ENCODE measurements around the gene SLCO4A1. TPM values are rescaled to one million over a fixed set of nuclear protein-coding genes. Genes with fewer than 3 reads are reported as not detected.

Gene SLCO4A1, protein sequence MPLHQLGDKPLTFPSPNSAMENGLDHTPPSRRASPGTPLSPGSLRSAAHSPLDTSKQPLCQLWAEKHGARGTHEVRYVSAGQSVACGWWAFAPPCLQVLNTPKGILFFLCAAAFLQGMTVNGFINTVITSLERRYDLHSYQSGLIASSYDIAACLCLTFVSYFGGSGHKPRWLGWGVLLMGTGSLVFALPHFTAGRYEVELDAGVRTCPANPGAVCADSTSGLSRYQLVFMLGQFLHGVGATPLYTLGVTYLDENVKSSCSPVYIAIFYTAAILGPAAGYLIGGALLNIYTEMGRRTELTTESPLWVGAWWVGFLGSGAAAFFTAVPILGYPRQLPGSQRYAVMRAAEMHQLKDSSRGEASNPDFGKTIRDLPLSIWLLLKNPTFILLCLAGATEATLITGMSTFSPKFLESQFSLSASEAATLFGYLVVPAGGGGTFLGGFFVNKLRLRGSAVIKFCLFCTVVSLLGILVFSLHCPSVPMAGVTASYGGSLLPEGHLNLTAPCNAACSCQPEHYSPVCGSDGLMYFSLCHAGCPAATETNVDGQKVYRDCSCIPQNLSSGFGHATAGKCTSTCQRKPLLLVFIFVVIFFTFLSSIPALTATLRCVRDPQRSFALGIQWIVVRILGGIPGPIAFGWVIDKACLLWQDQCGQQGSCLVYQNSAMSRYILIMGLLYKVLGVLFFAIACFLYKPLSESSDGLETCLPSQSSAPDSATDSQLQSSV
- total RNA-seq (10 to 100 TPM in 5 of 9 donors, 1 to 10 TPM in 3, under 1 TPM in 1; 1.00 to 54.0 (median 10.4) TPM), polyA plus RNA-seq (10 to 100 TPM; 14.5 to 24.4 TPM)
- long read RNA-seq, donor 1, partial matches to known transcripts = 5 of 14 reads
- long read RNA-seq, donor 1, other reads (novel, unspliced or antisense) = 5 of 14 reads
- long read RNA-seq, donor 2, transcript SLCO4A1-202 (11 exons, 2,665 nt) = major isoform, 24 of 85 reads
- long read RNA-seq, donor 2, transcript SLCO4A1-201 (12 exons, 2,776 nt) = minor isoform, 6 of 85 reads
- long read RNA-seq, donor 2, partial matches to known transcripts = 32 of 85 reads
- long read RNA-seq, donor 2, other reads (novel, unspliced or antisense) = 21 of 85 reads
- long read RNA-seq, donor 3, partial matches to known transcripts = 5 of 10 reads
- long read RNA-seq, donor 3, other reads (novel, unspliced or antisense) = 2 of 10 reads

DNA sequence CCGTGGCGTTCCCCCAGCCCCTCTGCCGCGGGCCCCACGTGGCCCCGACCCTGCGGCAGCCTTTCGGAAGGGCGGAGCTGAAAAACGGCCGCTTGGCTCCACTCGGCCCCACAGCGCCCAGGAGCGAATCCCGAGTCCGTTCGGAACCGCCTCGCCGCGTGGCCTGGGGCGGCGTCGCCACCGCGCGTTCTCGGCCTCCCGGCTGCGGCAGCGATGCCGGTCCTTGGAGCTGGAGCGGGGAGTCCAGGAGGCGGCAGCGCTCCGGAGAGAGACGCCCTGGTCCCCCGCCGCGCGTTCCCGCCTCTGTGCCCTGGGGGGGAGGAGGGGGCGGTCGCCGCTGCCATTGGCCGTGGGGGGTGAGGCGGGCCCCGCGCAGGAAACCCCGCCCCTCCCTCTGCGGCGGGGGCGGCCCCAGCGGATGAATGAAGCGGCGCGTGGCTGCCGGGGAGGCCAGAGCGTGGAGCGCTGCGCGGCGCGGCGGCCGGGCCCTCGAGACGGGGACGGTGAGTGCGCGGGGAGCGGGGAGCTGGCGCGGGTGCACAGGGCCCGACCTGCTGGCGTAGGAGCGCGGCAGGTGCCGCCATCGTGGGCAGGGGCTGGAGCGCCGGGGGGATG is at the start of gene SLCO4A1:
SLCO4A1 (plus strand) TSS at position 453 of the 615 bp plus-strand sequence. CDS start 13,952 bp downstream, outside the sequence.
- no peaks in the 10 kb centered on the region for H3K9me3 ChIP-seq
- H3K36me3 ChIP-seq = no peaks in the 10 kb centered on the region
- peaks cover 0 to 35% (median 10%) of the 10 kb centered on the region in 9 donors for H3K27me3 ChIP-seq
- ATAC-seq (peak; percentile 54 to 89 (median 86)), DNase-seq (peak; percentile 82 to 92 (median 85))
- WGBS, 4 donors = 0 to 1% (median 1%) methylated on average over 1 to 82 of the region's 82 CpGs; no CpG with 5 or more reads in 1 of the 4 donors
- intact Hi-C loops (cut with DNase I) = no loop called here
- peaks cover 0 to 58% (median 29%) of the 10 kb centered on the region in 12 donors for H3K4me1 ChIP-seq
- peak within 1 kb of the TSS; percentile 59 to 82 (median 76) for H3K27ac ChIP-seq
- peak within 1 kb of the TSS; percentile 49 to 82 (median 70) for H3K4me3 ChIP-seq
- TF ChIP-seq, protein P1, sequence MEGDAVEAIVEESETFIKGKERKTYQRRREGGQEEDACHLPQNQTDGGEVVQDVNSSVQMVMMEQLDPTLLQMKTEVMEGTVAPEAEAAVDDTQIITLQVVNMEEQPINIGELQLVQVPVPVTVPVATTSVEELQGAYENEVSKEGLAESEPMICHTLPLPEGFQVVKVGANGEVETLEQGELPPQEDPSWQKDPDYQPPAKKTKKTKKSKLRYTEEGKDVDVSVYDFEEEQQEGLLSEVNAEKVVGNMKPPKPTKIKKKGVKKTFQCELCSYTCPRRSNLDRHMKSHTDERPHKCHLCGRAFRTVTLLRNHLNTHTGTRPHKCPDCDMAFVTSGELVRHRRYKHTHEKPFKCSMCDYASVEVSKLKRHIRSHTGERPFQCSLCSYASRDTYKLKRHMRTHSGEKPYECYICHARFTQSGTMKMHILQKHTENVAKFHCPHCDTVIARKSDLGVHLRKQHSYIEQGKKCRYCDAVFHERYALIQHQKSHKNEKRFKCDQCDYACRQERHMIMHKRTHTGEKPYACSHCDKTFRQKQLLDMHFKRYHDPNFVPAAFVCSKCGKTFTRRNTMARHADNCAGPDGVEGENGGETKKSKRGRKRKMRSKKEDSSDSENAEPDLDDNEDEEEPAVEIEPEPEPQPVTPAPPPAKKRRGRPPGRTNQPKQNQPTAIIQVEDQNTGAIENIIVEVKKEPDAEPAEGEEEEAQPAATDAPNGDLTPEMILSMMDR (IDR thresholded peaks at IDR 0.05) = no peak
- TF ChIP-seq POLR2A (IDR thresholded peaks at IDR 0.05) = peak in 1 of 2 donors; percentile 91

DNA sequence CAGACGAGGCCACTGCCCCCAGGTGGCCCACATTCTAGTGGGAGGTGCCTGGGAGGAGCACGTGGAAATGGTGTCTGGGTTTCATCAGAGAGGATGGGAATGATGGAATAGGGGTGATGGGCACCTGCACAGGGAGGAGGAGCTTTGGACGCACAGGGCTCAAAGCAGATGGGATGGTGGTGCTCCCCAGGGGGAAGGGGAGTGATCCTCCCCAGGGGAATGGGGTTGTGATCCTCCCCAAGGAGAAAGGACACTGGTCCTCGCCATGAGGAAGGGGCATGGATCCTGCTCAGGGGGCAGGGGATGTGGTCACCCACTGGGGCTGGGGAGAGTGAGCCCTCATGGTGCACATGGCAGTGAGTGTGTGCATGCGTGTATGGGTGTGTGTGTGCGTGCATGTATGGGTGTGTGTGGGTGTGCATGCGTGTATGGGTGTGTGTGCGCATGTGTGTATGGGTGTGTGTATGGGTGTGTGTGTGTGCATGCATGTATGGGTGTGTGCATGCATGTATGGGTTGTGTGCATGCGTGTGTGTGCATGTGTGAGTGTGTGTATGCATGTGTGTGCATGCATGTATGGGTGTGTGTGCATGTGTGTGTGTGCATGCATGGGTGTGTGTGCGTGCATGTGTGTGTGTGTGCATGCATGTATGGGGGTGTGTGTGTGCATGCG is 49.7 kb upstream of the SLCO4A1 start:
- Histone ChIP-seq H3K4me3 (no peak overlapping the region), H3K4me1 (peaks cover 0 to 14% (median 0%) of the 10 kb centered on the region in 12 donors), H3K27me3 (peaks cover 0 to 57% (median 14%) of the 10 kb centered on the region in 9 donors), H3K9me3 (no peaks in the 10 kb centered on the region), H3K27ac (no peak overlapping the region), H3K36me3 (no peaks in the 10 kb centered on the region)
- TF ChIP-seq, protein P1 (IDR thresholded peaks at IDR 0.05) = no peak
- TF ChIP-seq POLR2A (IDR thresholded peaks at IDR 0.05) = no peak
- peak in 1 of 4 donors; percentile 12 for ATAC-seq
- DNase-seq = peak in 2 of 5 donors; percentile 5 to 24
- intact Hi-C loops (cut with DNase I) = no loop called here
- WGBS, 4 donors = 67 to 77% (median 73%) methylated on average over 11 of the region's 11 CpGs

DNA sequence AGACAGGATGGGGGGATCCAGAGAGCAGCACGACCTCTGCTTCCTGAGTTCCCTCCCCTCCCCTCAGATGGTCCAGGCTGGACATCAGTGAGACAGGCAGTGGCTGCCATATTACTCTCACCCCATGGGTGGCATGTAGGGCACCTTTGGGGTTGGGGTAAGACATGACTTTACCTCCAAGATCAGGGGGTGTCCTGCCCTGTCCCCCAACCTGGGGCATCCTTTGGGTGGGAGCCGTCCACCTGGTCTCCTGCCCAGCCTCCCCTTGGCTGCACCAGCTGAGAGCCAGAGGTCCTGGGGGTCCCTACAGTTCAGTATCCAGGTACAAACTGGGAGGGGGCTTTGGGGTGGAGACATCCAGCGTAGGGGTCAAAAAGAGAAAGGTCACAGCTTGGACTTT is 48.7 kb upstream of the SLCO4A1 start:
- ATAC-seq (no peak), DNase-seq (peak in 1 of 5 donors; percentile 37)
- WGBS, 4 donors = 69 to 88% (median 76%) methylated on average over 2 to 3 of the region's 3 CpGs
- Histone ChIP-seq H3K4me1 (peaks cover 0 to 14% (median 0%) of the 10 kb centered on the region in 12 donors), H3K27ac (no peak overlapping the region), H3K36me3 (no peaks in the 10 kb centered on the region), H3K4me3 (no peak overlapping the region), H3K27me3 (peaks cover 0 to 53% (median 14%) of the 10 kb centered on the region in 9 donors), H3K9me3 (no peaks in the 10 kb centered on the region)
- TF ChIP-seq POLR2A (IDR thresholded peaks at IDR 0.05) = no peak
- TF ChIP-seq, protein P1 (IDR thresholded peaks at IDR 0.05) = no peak
- intact Hi-C loops (cut with DNase I) = no loop called here
